Measurements from ENCODE around the gene DNAJC5. TPM values are rescaled to one million over a fixed set of nuclear protein-coding genes. Genes with fewer than 3 reads are reported as not detected.
A peak's percentile ranks its signal among the peaks of the same experiment; 100 is the strongest.

Gene DNAJC5
- total RNA-seq, 4 donors from 2014 or later, result 41.3 to 137 (median 113) TPM

GRCh38 chr20:63895202-63895951 is 451 bp downstream of the DNAJC5 start:
- H3K4me1 ChIP-seq, result peaks cover 0 to 62% (median 12%) of the 10 kb centered on the region in 4 donors
- no peak for DNase-seq
- TF ChIP-seq POLR2A (IDR thresholded peaks at IDR 0.05), result no peak
- TF ChIP-seq, protein P1, sequence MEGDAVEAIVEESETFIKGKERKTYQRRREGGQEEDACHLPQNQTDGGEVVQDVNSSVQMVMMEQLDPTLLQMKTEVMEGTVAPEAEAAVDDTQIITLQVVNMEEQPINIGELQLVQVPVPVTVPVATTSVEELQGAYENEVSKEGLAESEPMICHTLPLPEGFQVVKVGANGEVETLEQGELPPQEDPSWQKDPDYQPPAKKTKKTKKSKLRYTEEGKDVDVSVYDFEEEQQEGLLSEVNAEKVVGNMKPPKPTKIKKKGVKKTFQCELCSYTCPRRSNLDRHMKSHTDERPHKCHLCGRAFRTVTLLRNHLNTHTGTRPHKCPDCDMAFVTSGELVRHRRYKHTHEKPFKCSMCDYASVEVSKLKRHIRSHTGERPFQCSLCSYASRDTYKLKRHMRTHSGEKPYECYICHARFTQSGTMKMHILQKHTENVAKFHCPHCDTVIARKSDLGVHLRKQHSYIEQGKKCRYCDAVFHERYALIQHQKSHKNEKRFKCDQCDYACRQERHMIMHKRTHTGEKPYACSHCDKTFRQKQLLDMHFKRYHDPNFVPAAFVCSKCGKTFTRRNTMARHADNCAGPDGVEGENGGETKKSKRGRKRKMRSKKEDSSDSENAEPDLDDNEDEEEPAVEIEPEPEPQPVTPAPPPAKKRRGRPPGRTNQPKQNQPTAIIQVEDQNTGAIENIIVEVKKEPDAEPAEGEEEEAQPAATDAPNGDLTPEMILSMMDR (IDR thresholded peaks at IDR 0.05), result no peak

DNA sequence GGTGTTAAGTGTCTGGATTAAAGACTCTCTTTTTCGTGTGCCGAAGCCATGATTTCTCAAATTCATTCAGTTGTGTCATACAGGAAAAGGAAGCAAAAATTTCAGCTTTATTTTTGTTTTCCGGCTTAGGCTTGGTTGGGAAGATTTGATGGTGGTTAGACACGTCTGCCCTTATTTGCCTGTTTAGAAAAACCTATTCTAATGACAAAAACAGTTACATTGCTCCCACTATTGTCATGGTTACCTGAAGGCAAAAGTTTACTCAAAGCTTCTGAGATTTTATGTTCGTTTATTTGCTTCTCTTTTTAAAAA is 982 bp downstream of the DNAJC5 start:
- Histone ChIP-seq H3K27me3 (no peaks in the 10 kb centered on the region), H3K27ac (peak overlapping the region; percentile 75 to 94 (median 84)), H3K4me3 (peak overlapping the region; percentile 58 to 87 (median 64)), H3K36me3 (peaks cover 0 to 9% (median 0%) of the 10 kb centered on the region in 3 donors), H3K9me3 (no peaks in the 10 kb centered on the region), H3K4me1 (peaks cover 0 to 58% (median 12%) of the 10 kb centered on the region in 4 donors)
- TF ChIP-seq, protein P1 (IDR thresholded peaks at IDR 0.05), result no peak
- TF ChIP-seq POLR2A (IDR thresholded peaks at IDR 0.05), result no peak
- no peak for DNase-seq

More at GRCh38 chr20:63895202-63895951, 451 bp downstream of the DNAJC5 start:
- peaks cover 0 to 14% (median 0%) of the 10 kb centered on the region in 3 donors for H3K36me3 ChIP-seq
- peak overlapping the region; percentile 58 to 87 (median 64) for H3K4me3 ChIP-seq
- H3K27ac ChIP-seq, result peak overlapping the region; percentile 75 to 94 (median 84)
- H3K9me3 ChIP-seq, result no peaks in the 10 kb centered on the region
- H3K27me3 ChIP-seq, result no peaks in the 10 kb centered on the region

GRCh38 chr20:63896264-63897105 is 1.6 kb downstream of the DNAJC5 start:
- Histone ChIP-seq H3K4me3 (peak overlapping the region; percentile 58 to 87 (median 64)), H3K9me3 (no peaks in the 10 kb centered on the region), H3K36me3 (peaks cover 0 to 6% (median 0%) of the 10 kb centered on the region in 3 donors), H3K4me1 (peaks cover 3 to 63% (median 12%) of the 10 kb centered on the region in 4 donors), H3K27ac (peak overlapping the region; percentile 75 to 94 (median 84)), H3K27me3 (no peaks in the 10 kb centered on the region)
- peak; percentile 58 to 59 for TF ChIP-seq POLR2A (IDR thresholded peaks at IDR 0.05)
- TF ChIP-seq, protein P1 (IDR thresholded peaks at IDR 0.05), result no peak
- peak; percentile 65 to 83 (median 77) for DNase-seq

GRCh38 chr20:63897978-63898561 is 3.1 kb downstream of the DNAJC5 start:
- Histone ChIP-seq H3K9me3 (no peaks in the 10 kb centered on the region), H3K4me3 (no peak overlapping the region), H3K27me3 (no peaks in the 10 kb centered on the region), H3K27ac (peak overlapping the region in 1 of 4 donors; percentile 28), H3K4me1 (peaks cover 3 to 59% (median 14%) of the 10 kb centered on the region in 4 donors), H3K36me3 (peaks cover 0 to 6% (median 0%) of the 10 kb centered on the region in 3 donors)
- no peak for DNase-seq
- no peak for TF ChIP-seq POLR2A (IDR thresholded peaks at IDR 0.05)
- TF ChIP-seq, protein P1 (IDR thresholded peaks at IDR 0.05), result no peak

GRCh38 chr20:63898882-63899558 is 4.1 kb downstream of the DNAJC5 start:
- Histone ChIP-seq H3K9me3 (no peaks in the 10 kb centered on the region), H3K27me3 (no peaks in the 10 kb centered on the region), H3K4me3 (no peak overlapping the region), H3K27ac (no peak overlapping the region), H3K4me1 (peaks cover 3 to 64% (median 15%) of the 10 kb centered on the region in 4 donors), H3K36me3 (peaks cover 0 to 6% (median 0%) of the 10 kb centered on the region in 3 donors)
- DNase-seq, result no peak
- TF ChIP-seq, protein P1 (IDR thresholded peaks at IDR 0.05), result no peak
- TF ChIP-seq POLR2A (IDR thresholded peaks at IDR 0.05), result no peak
